Neural cell (in vitro differentiated cells): ENCODE results near the gene LEPR.

Experiments used
- EP300 ChIP-seq: fragments of 450-650 bp; conservative IDR thresholded peaks from 2 replicates; pipeline ENCODE4 v1.6.1; 2014; ENCODE audit warnings: antibody characterized with exemption, mild to moderate bottlenecking, moderate library complexity; ENCODE audit not compliant: poor library complexity, severe bottlenecking
- MXI1 ChIP-seq: fragments of 450-650 bp; conservative IDR thresholded peaks from 2 replicates; pipeline ENCODE4 v1.6.1; 2014; ENCODE audit warnings: antibody characterized with exemption, mild to moderate bottlenecking; ENCODE audit not compliant: poor library complexity, severe bottlenecking
- POLR2AphosphoS5 ChIP-seq: IDR thresholded peaks from 2 replicates; pipeline ENCODE4 v1.6.1; 2012
- SMC3 ChIP-seq: fragments of 450-650 bp; conservative IDR thresholded peaks from 2 replicates; pipeline ENCODE4 v1.6.1; 2014; ENCODE audit warnings: antibody characterized with exemption, mild to moderate bottlenecking, moderate library complexity; ENCODE audit not compliant: poor library complexity
- TAF1 ChIP-seq: IDR thresholded peaks from 2 replicates; pipeline ENCODE4 v1.6.1; 2012; ENCODE audit warnings: low read depth
- TF ChIP-seq, protein P1 (sequence below): fragments of 450-650 bp; IDR thresholded peaks from 2 replicates; pipeline ENCODE4 v1.5.1; 2014; ENCODE audit warnings: antibody characterized with exemption, mild to moderate bottlenecking, moderate library complexity; ENCODE audit not compliant: poor library complexity, severe bottlenecking

DNA sequence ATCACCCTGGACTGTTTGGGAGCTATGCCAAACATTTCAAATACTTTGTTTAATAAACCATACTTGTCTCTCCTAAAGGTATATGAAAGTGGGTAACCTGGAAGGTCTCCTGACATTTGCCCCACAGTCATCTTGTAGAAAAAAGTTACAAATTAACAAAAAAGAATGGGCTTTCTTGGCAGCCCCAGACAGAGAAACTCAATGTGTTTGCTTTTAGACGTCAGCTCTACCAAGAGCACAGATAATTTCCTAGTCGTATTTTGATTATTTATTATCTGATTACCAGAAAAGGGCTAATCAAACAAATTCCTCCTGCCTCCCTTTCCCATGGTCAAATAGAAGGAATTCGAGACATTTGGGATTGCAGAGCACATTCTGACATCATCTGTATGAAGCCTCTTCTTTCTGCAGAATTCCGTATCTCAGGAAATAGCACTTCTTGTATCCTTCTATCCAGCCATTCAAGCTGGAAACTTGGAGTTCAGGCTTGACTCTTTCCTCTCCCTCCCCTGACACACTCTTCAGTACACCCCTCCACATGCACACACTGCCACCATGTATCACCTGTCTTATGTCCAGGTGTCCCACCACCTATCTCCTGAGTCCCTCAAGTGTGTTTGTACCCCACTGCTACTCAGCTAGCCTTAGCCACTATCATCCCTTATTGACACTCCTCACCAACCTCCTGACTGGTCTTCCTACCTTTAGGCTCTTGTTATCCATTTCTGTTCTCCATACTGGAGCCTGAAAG is 42.8 kb upstream of the LEPR start:
- TF ChIP-seq, protein P1, sequence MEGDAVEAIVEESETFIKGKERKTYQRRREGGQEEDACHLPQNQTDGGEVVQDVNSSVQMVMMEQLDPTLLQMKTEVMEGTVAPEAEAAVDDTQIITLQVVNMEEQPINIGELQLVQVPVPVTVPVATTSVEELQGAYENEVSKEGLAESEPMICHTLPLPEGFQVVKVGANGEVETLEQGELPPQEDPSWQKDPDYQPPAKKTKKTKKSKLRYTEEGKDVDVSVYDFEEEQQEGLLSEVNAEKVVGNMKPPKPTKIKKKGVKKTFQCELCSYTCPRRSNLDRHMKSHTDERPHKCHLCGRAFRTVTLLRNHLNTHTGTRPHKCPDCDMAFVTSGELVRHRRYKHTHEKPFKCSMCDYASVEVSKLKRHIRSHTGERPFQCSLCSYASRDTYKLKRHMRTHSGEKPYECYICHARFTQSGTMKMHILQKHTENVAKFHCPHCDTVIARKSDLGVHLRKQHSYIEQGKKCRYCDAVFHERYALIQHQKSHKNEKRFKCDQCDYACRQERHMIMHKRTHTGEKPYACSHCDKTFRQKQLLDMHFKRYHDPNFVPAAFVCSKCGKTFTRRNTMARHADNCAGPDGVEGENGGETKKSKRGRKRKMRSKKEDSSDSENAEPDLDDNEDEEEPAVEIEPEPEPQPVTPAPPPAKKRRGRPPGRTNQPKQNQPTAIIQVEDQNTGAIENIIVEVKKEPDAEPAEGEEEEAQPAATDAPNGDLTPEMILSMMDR, result no peak
- no peak for TF ChIP-seq EP300
- no peak for TF ChIP-seq TAF1
- TF ChIP-seq POLR2AphosphoS5, result no peak
- no peak for TF ChIP-seq MXI1
- TF ChIP-seq SMC3, result no peak
